Stimulated activated naive B cell treated with anti-CD40 and anti-IgM and Interleukin-4, amounts not matched to agents 10 μg/mL and 1 μg/mL and 100 μg/mL, for 72 hours (primary cell): ENCODE measurements around the gene SPRY1.

Source experiments
- ATAC-seq, 2 donors: fragments of 150-1000 bp; cut with Tn5 transposase; replicated peaks; 2 replicates each; pipeline ENCODE4 v1.10.0; 2021; ENCODE audit warnings: moderate library complexity in 1 of 2
- DNase-seq: peaks from one replicate; pipeline ENCODE4 v3.0.0; 2021
- H3K27ac Mint-ChIP-seq: one replicate; pipeline ENCODE4 v1.8.0; 2022; ENCODE audit warnings: mild to moderate bottlenecking, mixed read lengths
- H3K27me3 Mint-ChIP-seq, 2 donors: one replicate each; pipeline ENCODE4 v1.8.0; 2022; ENCODE audit warnings: mixed read lengths in 2 of 2
- H3K36me3 Mint-ChIP-seq, 2 donors: one replicate each; pipeline ENCODE4 v1.8.0; 2022; ENCODE audit warnings: mixed read lengths in 2 of 2, mild to moderate bottlenecking in 1 of 2
- H3K4me1 Mint-ChIP-seq, 2 donors: one replicate each; pipeline ENCODE4 v1.8.0; 2022; ENCODE audit warnings: mixed read lengths in 2 of 2, mild to moderate bottlenecking in 1 of 2
- H3K4me3 Mint-ChIP-seq, 2 donors: one replicate each; pipeline ENCODE4 v1.8.0; 2022; ENCODE audit warnings: mild to moderate bottlenecking in 2 of 2, mixed read lengths in 2 of 2, moderate library complexity in 1 of 2
- H3K9me3 Mint-ChIP-seq, 2 donors: one replicate each; pipeline ENCODE4 v1.8.0; 2022; ENCODE audit warnings: mixed read lengths in 2 of 2, mild to moderate bottlenecking in 1 of 2

The SPRY1 gene

DNA sequence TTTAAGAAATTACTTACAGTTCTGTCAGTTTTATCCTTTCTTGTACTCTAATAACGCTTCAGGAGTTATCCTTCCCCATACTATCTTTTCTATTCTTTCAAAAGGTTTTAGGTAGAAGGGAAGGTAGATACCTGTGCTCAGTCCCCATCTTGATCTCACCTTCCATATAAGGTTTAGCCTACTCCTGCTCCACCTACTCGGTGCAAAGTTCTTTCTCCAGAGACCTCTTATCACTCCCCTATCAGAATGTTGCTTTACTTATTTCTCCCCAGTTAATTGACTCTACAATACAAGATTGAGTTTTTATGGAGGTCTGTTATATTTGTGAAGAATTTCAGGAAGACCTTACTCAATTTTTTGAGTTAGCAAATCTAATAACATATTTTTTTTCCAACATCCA is 33.9 kb downstream of the SPRY1 start:
- H3K4me3 Mint-ChIP-seq: no peak overlapping the region
- peaks cover 7 to 9% of the 10 kb centered on the region in 2 donors for H3K4me1 Mint-ChIP-seq
- ATAC-seq: no peak
- no peak overlapping the region for H3K27ac Mint-ChIP-seq
- DNase-seq: no peak
- H3K36me3 Mint-ChIP-seq: peaks cover 6 to 8% of the 10 kb centered on the region in 2 donors
- H3K9me3 Mint-ChIP-seq: peaks cover 8 to 9% of the 10 kb centered on the region in 2 donors
- H3K27me3 Mint-ChIP-seq: no peaks in the 10 kb centered on the region

DNA sequence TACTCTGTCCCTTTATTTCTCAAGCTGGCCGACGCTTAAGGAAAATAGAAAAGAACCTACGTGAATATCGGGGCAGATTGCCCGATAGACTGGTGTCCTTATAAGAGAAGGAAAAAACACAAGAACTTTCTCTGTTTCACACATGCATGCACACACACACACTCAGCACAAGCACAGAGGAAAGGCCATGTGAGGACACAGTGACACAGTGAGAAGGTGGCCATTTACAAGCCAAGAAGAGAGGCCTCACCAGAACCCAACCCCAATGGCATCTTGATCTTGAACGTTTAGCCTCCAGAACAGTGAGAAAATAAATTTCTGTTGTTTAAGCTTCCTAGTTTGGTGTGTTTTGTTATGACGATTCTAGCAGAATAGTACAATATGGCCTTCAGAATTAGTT is 37.0 kb downstream of the SPRY1 start:
- Mint-ChIP-seq H3K36me3 (peaks cover 4 to 6% of the 10 kb centered on the region in 2 donors), H3K27ac (no peak overlapping the region), H3K4me3 (no peak overlapping the region), H3K4me1 (peaks cover 7 to 10% of the 10 kb centered on the region in 2 donors), H3K27me3 (no peaks in the 10 kb centered on the region), H3K9me3 (peaks cover 4% of the 10 kb centered on the region in 2 donors)
- no peak for ATAC-seq
- no peak for DNase-seq

DNA sequence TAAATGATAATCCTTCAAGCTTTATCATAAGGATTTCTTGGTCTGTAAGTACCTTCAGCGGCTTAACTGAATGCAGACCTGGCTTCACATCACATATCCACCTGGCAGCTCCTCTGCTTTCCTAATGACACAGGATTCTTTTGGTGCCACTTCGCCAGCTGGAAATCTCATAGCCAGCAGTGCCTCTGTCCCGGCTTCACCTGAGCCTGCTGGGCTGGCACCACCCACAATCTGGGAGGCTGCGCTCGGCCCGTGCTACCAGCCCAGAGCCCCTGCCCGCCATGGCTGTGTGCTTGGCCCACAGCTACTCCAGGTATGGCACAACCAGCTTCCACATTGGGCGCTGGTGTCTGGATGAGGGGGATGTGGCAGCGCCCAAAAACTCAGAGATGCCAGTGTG is 37.4 kb downstream of the SPRY1 start:
- Mint-ChIP-seq H3K36me3 (peaks cover 4 to 6% of the 10 kb centered on the region in 2 donors), H3K9me3 (peaks cover 4% of the 10 kb centered on the region in 2 donors), H3K27ac (no peak overlapping the region), H3K4me1 (peaks cover 7 to 10% of the 10 kb centered on the region in 2 donors), H3K4me3 (no peak overlapping the region), H3K27me3 (no peaks in the 10 kb centered on the region)
- DNase-seq (no peak), ATAC-seq (no peak)

DNA sequence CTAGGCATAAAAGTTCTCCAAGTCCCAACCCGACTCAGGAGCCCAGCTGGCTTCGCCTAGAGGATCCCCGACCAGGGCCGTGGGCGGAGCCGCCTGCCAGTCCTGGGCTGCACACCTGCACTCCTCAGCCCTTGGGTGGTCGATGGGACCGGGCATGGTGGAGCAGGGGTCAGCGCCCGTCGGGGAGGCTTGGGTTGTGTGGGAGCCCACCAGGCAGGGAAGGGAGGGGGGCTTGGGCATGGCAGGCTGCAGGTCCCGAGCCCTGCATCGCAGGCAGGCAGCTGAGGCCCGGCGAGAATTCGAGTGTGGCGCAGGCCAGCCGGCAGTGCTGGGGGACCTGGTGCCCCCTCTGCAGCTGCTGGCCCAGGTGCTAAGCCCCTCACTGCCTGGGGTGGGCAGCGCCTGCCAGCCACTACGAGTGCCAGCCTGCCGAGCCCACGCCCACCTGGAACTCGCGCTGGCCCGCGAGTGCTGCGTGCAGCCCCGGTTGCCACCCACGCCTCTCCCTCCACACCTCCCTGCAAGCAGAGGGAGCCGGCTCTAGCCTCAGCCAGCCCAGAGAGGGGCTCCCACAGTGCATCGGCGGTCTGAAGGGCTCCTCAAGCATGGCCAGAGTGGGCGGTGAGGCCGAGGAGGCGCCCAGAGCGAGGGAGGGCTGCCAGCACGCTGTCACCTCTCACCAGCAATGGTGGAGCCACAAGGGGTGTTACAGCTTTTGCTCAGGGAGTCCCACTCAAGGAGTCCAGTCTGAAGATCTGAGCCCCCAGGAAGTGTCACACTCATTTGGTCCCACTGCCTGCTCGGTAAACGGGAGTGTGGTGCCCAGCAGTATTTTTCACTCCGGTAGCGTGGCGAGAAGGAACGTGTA is 38.9 kb downstream of the SPRY1 start:
- Mint-ChIP-seq H3K36me3 (no peaks in the 10 kb centered on the region), H3K9me3 (no peaks in the 10 kb centered on the region), H3K27ac (no peak overlapping the region), H3K4me3 (no peak overlapping the region), H3K27me3 (no peaks in the 10 kb centered on the region), H3K4me1 (peaks cover 0 to 3% of the 10 kb centered on the region in 2 donors)
- ATAC-seq (no peak), DNase-seq (no peak)

DNA sequence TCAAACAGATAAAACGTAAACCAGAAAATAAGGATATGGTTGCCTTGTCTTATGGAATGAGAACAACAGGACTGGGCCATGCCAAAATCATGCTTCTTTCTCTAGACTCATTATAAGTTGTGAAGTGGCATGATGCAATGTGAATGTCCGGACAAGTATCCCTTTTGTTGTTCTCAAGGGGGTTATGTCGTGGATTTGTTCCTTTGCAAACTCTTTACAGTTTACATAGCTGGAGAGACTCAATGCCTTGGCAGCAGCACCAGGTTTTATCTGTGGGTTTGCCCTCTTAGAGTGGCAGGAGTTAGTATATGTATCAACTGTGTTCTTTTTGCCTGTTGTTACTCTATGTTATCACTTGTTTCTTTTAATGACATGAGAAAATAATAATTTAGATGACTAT is 41.4 kb downstream of the SPRY1 start:
- peaks cover 7 to 12% of the 10 kb centered on the region in 2 donors for H3K4me1 Mint-ChIP-seq
- no peak overlapping the region for H3K4me3 Mint-ChIP-seq
- no peak overlapping the region for H3K27ac Mint-ChIP-seq
- H3K27me3 Mint-ChIP-seq: no peaks in the 10 kb centered on the region
- DNase-seq: no peak
- H3K36me3 Mint-ChIP-seq: no peaks in the 10 kb centered on the region
- ATAC-seq: no peak
- no peaks in the 10 kb centered on the region for H3K9me3 Mint-ChIP-seq

DNA sequence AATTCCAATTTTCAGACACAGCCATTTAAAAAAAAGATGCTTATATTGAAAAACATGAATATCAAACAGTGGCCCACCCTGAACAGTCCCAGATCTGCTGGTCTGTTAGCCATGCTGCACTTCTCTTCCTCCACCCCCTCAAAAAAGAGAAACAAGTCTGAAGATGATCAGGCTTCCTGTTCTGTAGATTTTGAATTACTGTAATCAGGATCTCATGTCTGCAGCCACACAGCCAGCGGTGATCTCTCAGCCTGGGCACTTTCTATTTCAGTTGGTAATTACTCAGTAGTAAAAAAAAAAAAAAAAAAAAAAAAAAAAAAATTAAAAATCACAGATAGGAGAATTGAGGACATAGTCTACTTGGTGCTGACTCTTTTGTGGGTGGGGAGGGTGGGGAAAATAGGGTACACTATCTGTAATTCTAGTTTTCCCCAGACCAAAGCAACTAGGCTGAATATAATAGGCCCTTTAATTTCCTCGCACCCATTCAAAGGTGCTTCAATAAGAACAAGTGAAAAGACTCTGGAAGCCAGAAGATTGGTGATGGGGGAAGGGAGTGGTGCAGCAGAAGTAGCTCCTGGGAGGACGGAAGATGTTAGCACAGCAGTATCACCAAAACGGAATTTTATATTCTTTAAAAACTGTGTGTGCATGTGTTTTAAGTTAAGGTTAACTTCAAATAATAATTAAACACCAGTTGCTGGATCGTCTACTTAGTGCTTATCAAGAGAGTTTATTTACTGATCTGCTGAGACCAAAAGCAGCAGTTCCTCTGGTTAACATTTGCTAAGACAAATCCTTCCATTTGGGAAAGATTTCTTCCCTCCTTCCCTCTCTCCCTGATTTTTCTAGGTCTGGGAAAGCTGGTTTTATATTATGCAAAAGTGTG is 47.0 kb downstream of the SPRY1 start:
- no peaks in the 10 kb centered on the region for H3K27me3 Mint-ChIP-seq
- H3K27ac Mint-ChIP-seq: peak overlapping the region; percentile 87
- H3K4me3 Mint-ChIP-seq: peak overlapping the region; percentile 76 to 86
- peaks cover 0 to 4% of the 10 kb centered on the region in 2 donors for H3K9me3 Mint-ChIP-seq
- peaks cover 21 to 34% of the 10 kb centered on the region in 2 donors for H3K4me1 Mint-ChIP-seq
- peak; percentile 36 for DNase-seq
- ATAC-seq: peak; percentile 80 to 81
- H3K36me3 Mint-ChIP-seq: peaks cover 2 to 4% of the 10 kb centered on the region in 2 donors

DNA sequence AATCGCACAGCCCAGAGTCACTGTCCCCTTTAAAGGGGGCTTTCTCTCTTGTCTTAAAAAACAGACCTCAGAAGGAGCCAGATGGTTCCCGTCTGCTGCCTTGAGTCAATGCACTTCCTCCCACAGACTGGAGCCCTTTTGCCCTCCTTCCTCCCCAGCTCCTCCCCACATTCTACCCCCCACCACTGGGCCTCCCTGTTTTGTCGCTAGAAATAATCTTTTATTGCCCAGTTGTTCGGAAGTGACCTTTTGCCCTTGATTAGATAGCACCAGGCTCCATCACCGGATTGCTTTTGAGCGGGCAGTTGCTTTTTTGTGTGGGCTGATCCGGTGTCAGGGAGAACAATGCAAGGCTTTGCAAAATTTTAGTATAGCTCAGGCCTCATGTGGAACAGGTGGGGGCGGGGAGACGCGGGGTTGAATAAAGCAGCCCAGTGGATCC is 47.7 kb downstream of the SPRY1 start:
- no peaks in the 10 kb centered on the region for H3K27me3 Mint-ChIP-seq
- DNase-seq (peak; percentile 55), ATAC-seq (peak; percentile 87 to 88)
- H3K36me3 Mint-ChIP-seq: peaks cover 3 to 4% of the 10 kb centered on the region in 2 donors
- peaks cover 1 to 4% of the 10 kb centered on the region in 2 donors for H3K9me3 Mint-ChIP-seq
- peak overlapping the region; percentile 87 for H3K27ac Mint-ChIP-seq
- H3K4me1 Mint-ChIP-seq: peaks cover 24 to 40% of the 10 kb centered on the region in 2 donors
- peak overlapping the region; percentile 76 to 86 for H3K4me3 Mint-ChIP-seq

DNA sequence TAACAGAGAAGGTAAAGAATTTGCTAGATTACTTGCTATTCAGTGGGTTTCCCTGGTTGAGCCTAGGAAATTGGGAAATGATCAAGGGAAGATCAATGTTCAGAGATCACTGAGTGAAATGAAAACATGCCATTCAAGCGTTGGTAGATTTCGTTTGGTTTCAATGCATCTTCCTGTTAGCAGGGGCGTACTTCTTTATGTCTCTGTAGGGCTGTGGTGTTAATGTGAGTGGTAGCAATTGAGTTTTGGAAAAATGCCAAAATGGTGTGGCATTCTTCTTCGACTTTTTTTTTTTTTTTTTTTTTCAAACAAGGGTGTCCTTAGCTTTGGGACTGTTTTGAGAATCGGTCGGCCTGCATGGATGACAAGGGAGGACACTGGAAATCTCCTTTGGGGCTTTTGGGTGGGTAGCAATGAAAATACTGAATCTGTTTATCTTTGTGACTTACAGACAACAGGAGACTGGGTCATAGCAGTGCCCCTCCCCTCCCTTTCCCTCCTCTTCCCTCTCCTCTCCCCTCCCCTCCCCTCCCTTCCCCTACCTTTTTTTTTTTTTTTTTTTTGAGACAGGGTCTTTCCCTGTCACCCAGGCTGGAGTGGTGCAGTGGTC is 50.4 kb downstream of the SPRY1 start:
- Mint-ChIP-seq H3K27ac (peak overlapping the region; percentile 16), H3K4me3 (peak overlapping the region; percentile 39)

DNA sequence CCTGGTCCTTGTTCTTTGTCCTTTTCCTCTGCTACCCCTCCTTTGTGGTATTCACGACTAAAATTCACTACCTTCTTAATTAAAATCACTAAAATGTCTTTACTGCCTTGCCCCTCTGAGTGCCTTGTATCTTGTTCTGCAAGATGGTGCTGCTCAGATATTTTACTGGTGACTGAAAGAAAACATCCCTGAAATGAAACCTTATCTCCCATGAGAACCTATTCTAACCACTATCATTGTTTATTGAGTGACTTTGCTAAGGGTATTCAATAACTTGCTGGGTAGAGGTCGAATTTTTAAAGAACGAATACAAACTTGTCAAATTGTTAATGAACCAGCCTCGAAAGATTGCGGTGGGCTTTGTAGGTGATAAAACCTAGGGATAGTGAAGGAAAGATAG is 52.8 kb downstream of the SPRY1 start:
- Mint-ChIP-seq H3K27ac (peak overlapping the region; percentile 95), H3K4me1 (peaks cover 26 to 55% of the 10 kb centered on the region in 2 donors), H3K4me3 (peak overlapping the region; percentile 43 to 57), H3K27me3 (no peaks in the 10 kb centered on the region), H3K9me3 (peaks cover 2 to 4% of the 10 kb centered on the region in 2 donors), H3K36me3 (peaks cover 4% of the 10 kb centered on the region in 2 donors)
- DNase-seq: no peak
- peak; percentile 46 to 57 for ATAC-seq

More for the DNA sequence above, 50.4 kb downstream of the SPRY1 start:
- H3K27me3 Mint-ChIP-seq: no peaks in the 10 kb centered on the region
- peaks cover 2 to 4% of the 10 kb centered on the region in 2 donors for H3K9me3 Mint-ChIP-seq
- peaks cover 4% of the 10 kb centered on the region in 2 donors for H3K36me3 Mint-ChIP-seq
- H3K4me1 Mint-ChIP-seq: peaks cover 28 to 56% of the 10 kb centered on the region in 2 donors
- ATAC-seq (no peak), DNase-seq (no peak)

DNA sequence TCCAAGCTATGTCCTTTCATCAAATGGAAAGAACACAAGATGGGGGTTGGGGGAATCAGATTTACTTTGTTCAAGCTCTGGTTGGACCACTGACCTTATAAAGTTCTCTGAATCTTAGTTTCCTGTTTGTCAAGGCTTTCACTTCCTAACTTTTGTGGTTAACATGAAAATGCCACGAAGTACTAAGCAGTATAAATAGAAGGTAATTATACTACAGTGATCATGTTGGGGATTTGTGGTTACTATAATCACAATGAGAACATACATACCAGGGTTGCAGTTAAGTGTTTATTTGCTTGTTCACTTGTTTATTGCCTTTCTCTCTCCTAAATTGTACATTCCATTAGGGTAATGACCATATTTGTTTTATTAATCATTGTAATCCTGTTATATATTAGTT is 53.2 kb downstream of the SPRY1 start:
- DNase-seq: peak; percentile 31
- H3K4me3 Mint-ChIP-seq: peak overlapping the region; percentile 71 to 72
- peak overlapping the region; percentile 95 for H3K27ac Mint-ChIP-seq
- peak; percentile 90 to 92 for ATAC-seq
- H3K9me3 Mint-ChIP-seq: peaks cover 2 to 4% of the 10 kb centered on the region in 2 donors
- no peaks in the 10 kb centered on the region for H3K27me3 Mint-ChIP-seq
- peaks cover 4% of the 10 kb centered on the region in 2 donors for H3K36me3 Mint-ChIP-seq
- peaks cover 24 to 53% of the 10 kb centered on the region in 2 donors for H3K4me1 Mint-ChIP-seq

DNA sequence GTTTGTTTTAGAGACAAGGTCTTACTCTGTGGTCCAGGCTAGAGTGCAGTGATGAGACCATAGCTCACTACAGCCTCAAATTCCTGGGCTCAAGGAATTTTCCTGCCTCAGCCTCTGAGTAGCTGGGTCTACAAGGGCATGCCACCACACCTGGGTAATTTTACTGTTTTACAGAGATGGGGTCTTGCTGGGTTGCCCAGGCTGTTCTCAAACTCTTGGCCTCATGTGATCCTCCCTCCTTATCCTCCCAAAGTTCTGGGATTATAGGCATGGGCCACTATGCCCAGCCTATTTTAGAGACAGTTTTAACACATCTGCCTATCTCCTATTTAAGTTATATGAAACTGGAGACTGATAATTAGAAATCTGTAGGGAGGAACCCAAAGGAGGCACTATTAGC is 53.8 kb downstream of the SPRY1 start:
- peaks cover 28 to 57% of the 10 kb centered on the region in 2 donors for H3K4me1 Mint-ChIP-seq
- H3K36me3 Mint-ChIP-seq: peaks cover 4% of the 10 kb centered on the region in 2 donors
- peak overlapping the region; percentile 95 for H3K27ac Mint-ChIP-seq
- H3K4me3 Mint-ChIP-seq: peak overlapping the region in 1 of 2 donors; percentile 72
- ATAC-seq: no peak
- H3K27me3 Mint-ChIP-seq: no peaks in the 10 kb centered on the region
- peaks cover 4% of the 10 kb centered on the region in 2 donors for H3K9me3 Mint-ChIP-seq
- DNase-seq: no peak

DNA sequence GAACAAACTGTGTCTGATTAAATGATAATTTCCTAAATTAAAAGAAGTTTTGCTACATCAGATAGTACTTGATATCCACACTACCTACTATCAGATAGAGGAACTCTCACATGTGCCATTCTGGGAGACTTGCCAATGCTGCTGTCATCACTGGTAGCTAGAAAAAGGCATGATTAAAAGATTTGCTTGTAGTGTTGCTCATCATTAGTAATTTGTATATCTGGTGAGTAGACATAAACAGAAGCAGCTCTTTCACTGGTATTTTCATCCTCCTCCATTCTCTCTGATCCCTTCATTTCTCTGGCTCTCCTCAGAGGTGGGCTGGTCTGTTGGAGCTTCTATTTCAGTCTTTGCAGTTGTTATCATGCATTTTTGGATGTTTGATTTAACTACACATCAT is 56.0 kb downstream of the SPRY1 start:
- no peaks in the 10 kb centered on the region for H3K27me3 Mint-ChIP-seq
- peak overlapping the region; percentile 2 for H3K27ac Mint-ChIP-seq
- ATAC-seq: peak; percentile 36 to 38
- H3K9me3 Mint-ChIP-seq: peaks cover 0 to 4% of the 10 kb centered on the region in 2 donors
- no peak overlapping the region for H3K4me3 Mint-ChIP-seq
- H3K4me1 Mint-ChIP-seq: peaks cover 31 to 62% of the 10 kb centered on the region in 2 donors
- H3K36me3 Mint-ChIP-seq: peaks cover 0 to 2% of the 10 kb centered on the region in 2 donors
- DNase-seq: no peak

DNA sequence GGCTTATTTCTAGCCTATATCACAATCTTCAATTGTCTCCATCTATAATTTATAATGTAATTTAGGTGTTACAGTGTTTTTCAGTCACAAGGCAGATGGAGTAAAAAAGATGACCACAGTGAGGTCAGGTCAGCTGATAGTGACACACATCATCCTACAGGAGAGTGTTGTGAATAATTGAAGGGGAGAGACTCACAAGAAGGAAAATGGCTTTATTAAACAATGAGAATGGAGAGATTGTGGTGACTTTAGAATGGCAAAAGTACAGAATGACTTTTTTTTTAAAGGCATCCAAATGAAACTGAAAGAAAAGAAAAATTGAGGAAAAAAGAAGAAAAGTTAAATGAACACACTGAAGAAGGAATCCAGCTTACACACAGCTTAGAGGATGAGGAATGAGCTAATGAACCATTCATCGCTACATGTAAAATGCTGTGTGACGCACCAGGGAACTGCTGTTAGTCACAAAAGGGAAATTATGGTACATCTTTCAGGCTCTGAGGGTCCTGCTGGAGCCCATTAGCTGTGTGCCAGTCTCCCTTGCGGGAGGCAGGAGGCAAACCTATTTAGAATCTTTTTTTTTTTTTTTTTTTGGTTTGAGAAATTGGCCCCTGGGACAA is 56.6 kb downstream of the SPRY1 start:
- Mint-ChIP-seq H3K27ac (peak overlapping the region; percentile 21), H3K4me1 (peaks cover 31 to 62% of the 10 kb centered on the region in 2 donors), H3K9me3 (peaks cover 0 to 4% of the 10 kb centered on the region in 2 donors), H3K4me3 (peak overlapping the region in 1 of 2 donors; percentile 0), H3K27me3 (no peaks in the 10 kb centered on the region), H3K36me3 (peaks cover 0 to 2% of the 10 kb centered on the region in 2 donors)
- ATAC-seq (no peak), DNase-seq (no peak)
